HEK293 (cell line): ENCODE measurements around the gene MAU2.

Experiments
- CTCF ChIA-PET: fragments of 350-600 bp; formaldehyde crosslinking; extraction: SDS; loops from one replicate; lab custom pipeline; 2021; ENCODE audit warnings: antibody characterized with exemption; lab: Yijun Ruan, JAX
- POLR2A ChIA-PET: fragments of 300-600 bp; formaldehyde crosslinking; extraction: SDS; loops from one replicate; lab custom pipeline; 2020; ENCODE audit warnings: antibody characterized with exemption, inconsistent platforms; lab: Yijun Ruan, JAX
- H3K27ac ChIP-seq: fragments of 200-500 bp; sonication (Bioruptor generic); 2 replicates; pipeline ENCODE4 v1.5.1; 2014; ENCODE audit warnings: low read depth, low read length, control low read depth, inconsistent platforms; ENCODE audit errors: extremely low read depth
- H3K36me3 ChIP-seq, 2 experiments: fragments of 200-500 bp in 1 of 2; sonication (Bioruptor generic) in 1 of 2; 1 replicate in 1 of 2; 2 replicates in 1 of 2; pipeline ENCODE4 v1.5.1; 2014 to 2017; ENCODE audit warnings: inconsistent platforms in 2 of 2, low read length in 2 of 2; ENCODE audit not compliant: control insufficient read depth in 2 of 2, insufficient read depth in 1 of 2
- H3K4me1 ChIP-seq: fragments of 200-500 bp; sonication (Bioruptor generic); 2 replicates; pipeline ENCODE4 v1.5.1; 2014; ENCODE audit warnings: mild to moderate bottlenecking, low read length, inconsistent platforms; ENCODE audit not compliant: control insufficient read depth, insufficient read depth
- H3K4me3 ChIP-seq: 2 replicates; pipeline ENCODE4 v1.5.1; 2011; ENCODE audit warnings: low read depth, mild to moderate bottlenecking, control low read depth, low read length, moderate library complexity
- H3K9me3 ChIP-seq: fragments of 200-500 bp; sonication (Bioruptor generic); 2 replicates; pipeline ENCODE4 v1.5.1; 2014; ENCODE audit warnings: low read depth, low read length, inconsistent platforms; ENCODE audit not compliant: control insufficient read depth, insufficient read depth
- BCL11A ChIP-seq: fragments of 450-650 bp; formaldehyde crosslinking; IDR thresholded peaks from 2 replicates; pipeline ENCODE4 v1.5.1; 2016; ENCODE audit warnings: low read depth, missing biosample characterization, missing genetic modification characterization
- GLI2 ChIP-seq: fragments of 450-650 bp; formaldehyde crosslinking; IDR thresholded peaks from 2 replicates; pipeline ENCODE4; 2017; ENCODE audit warnings: missing biosample characterization, missing genetic modification characterization, low read depth, borderline replicate concordance
- HOXD13 ChIP-seq: sonication (generic); formaldehyde crosslinking; IDR thresholded peaks from 2 replicates; pipeline ENCODE4 v1.8.0; 2022; ENCODE audit warnings: missing genetic modification reagents, borderline replicate concordance
- KLF10 ChIP-seq: fragments of 450-650 bp; IDR thresholded peaks from 2 replicates; pipeline ENCODE4 v1.5.1; 2018; ENCODE audit warnings: missing biosample characterization, mild to moderate bottlenecking, missing genetic modification characterization
- OVOL3 ChIP-seq: fragments of 450-650 bp; formaldehyde crosslinking; IDR thresholded peaks from 2 replicates; pipeline ENCODE4 v1.5.1; 2016; ENCODE audit warnings: missing biosample characterization, missing genetic modification characterization
- ZNF2 ChIP-seq: fragments of 450-650 bp; formaldehyde crosslinking; IDR thresholded peaks from 2 replicates; pipeline ENCODE4 v1.5.1; 2016; ENCODE audit warnings: missing biosample characterization, missing genetic modification characterization
- ZNF416 ChIP-seq: fragments of 450-650 bp; formaldehyde crosslinking; IDR thresholded peaks from 2 replicates; pipeline ENCODE4 v1.5.1; 2016; ENCODE audit warnings: missing biosample characterization, missing genetic modification characterization
- ZNF558 ChIP-seq: fragments of 450-650 bp; formaldehyde crosslinking; IDR thresholded peaks from 2 replicates; pipeline ENCODE4 v1.5.1; 2016; ENCODE audit warnings: missing biosample characterization, missing genetic modification characterization
- ZNF561 ChIP-seq: fragments of 450-650 bp; IDR thresholded peaks from 2 replicates; pipeline ENCODE4 v1.5.1; 2018; ENCODE audit warnings: missing biosample characterization, missing genetic modification characterization, borderline replicate concordance
- ZNF596 ChIP-seq: fragments of 450-650 bp; IDR thresholded peaks from 2 replicates; pipeline ENCODE4 v1.5.0; 2018; ENCODE audit warnings: missing biosample characterization, mild to moderate bottlenecking, missing genetic modification characterization, moderate library complexity
- ZNF658 ChIP-seq: fragments of 450-650 bp; formaldehyde crosslinking; IDR thresholded peaks from 2 replicates; pipeline ENCODE4; 2016; ENCODE audit warnings: missing biosample characterization, missing genetic modification characterization
- ZNF76 ChIP-seq: fragments of 450-650 bp; formaldehyde crosslinking; IDR thresholded peaks from 2 replicates; pipeline ENCODE4; 2016; ENCODE audit warnings: low read depth, missing biosample characterization, missing genetic modification characterization, borderline replicate concordance
- ZNF785 ChIP-seq: fragments of 450-650 bp; formaldehyde crosslinking; IDR thresholded peaks from 2 replicates; pipeline ENCODE4 v1.5.1; 2016; ENCODE audit warnings: missing biosample characterization, missing genetic modification characterization
- ZSCAN16 ChIP-seq: fragments of 450-650 bp; formaldehyde crosslinking; IDR thresholded peaks from 2 replicates; pipeline ENCODE4 v1.5.1; 2016; ENCODE audit warnings: missing biosample characterization, missing genetic modification characterization
- ZSCAN30 ChIP-seq: fragments of 450-650 bp; IDR thresholded peaks from 2 replicates; pipeline ENCODE4 v1.5.1; 2018; ENCODE audit warnings: missing biosample characterization, mild to moderate bottlenecking, missing genetic modification characterization, moderate library complexity
- TF ChIP-seq, protein P1 (sequence below): fragments of 450-650 bp; formaldehyde crosslinking; IDR thresholded peaks from 2 replicates; pipeline ENCODE4 v1.5.1; 2017; ENCODE audit warnings: missing biosample characterization, missing genetic modification characterization
- TF ChIP-seq, protein P2 (sequence below): fragments of 450-650 bp; formaldehyde crosslinking; IDR thresholded peaks from 2 replicates; pipeline ENCODE4 v1.5.1; 2016; ENCODE audit warnings: missing biosample characterization, missing genetic modification characterization
- TF ChIP-seq, protein P3 (sequence below): fragments of 450-650 bp; formaldehyde crosslinking; IDR thresholded peaks from 2 replicates; pipeline ENCODE4 v1.5.1; 2016; ENCODE audit warnings: missing biosample characterization, missing genetic modification characterization
- TF ChIP-seq, protein P4 (sequence below): fragments of 450-650 bp; formaldehyde crosslinking; IDR thresholded peaks from 2 replicates; pipeline ENCODE4 v1.5.1; 2016; ENCODE audit warnings: missing biosample characterization, missing genetic modification characterization

Gene MAU2

DNA sequence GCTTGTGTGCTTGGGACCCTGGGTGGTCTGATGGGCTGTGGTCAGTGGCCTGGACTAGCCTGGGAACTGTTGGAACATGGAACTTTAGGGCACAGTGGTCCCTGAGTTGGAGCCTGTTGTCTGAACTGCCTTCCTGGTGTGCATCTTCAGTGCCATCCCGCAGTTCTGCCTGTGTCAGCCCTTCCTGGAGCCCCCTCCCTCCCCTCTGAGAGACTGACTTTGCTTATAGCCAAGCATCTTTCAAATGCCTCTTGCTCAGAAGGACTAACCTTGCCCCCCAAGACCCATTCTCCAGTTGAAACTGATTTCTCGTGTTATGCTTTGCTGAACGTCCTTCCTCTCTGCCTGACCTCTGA is 14.3 kb downstream of the MAU2 start:
- no peak for TF ChIP-seq KLF10 (tag by site-specific recombination)
- no peak for TF ChIP-seq ZNF2 (tag by site-specific recombination)
- TF ChIP-seq, protein P1, sequence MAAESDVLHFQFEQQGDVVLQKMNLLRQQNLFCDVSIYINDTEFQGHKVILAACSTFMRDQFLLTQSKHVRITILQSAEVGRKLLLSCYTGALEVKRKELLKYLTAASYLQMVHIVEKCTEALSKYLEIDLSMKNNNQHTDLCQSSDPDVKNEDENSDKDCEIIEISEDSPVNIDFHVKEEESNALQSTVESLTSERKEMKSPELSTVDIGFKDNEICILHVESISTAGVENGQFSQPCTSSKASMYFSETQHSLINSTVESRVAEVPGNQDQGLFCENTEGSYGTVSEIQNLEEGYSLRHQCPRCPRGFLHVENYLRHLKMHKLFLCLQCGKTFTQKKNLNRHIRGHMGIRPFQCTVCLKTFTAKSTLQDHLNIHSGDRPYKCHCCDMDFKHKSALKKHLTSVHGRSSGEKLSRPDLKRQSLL (tag by site-specific recombination) = no peak
- no peak for TF ChIP-seq GLI2 (tag by site-specific recombination)
- TF ChIP-seq, protein P2, sequence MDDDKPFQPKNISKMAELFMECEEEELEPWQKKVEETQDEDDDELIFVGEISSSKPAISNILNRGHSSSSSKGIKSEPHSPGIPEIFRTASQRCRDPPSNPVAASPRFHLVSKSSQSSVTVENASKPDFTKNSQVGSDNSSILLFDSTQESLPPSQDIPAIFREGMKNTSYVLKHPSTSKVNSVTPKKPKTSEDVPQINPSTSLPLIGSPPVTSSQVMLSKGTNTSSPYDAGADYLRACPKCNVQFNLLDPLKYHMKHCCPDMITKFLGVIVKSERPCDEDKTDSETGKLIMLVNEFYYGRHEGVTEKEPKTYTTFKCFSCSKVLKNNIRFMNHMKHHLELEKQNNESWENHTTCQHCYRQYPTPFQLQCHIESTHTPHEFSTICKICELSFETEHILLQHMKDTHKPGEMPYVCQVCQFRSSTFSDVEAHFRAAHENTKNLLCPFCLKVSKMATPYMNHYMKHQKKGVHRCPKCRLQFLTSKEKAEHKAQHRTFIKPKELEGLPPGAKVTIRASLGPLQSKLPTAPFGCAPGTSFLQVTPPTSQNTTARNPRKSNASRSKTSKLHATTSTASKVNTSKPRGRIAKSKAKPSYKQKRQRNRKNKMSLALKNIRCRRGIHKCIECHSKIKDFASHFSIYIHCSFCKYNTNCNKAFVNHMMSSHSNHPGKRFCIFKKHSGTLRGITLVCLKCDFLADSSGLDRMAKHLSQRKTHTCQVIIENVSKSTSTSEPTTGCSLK = no peak
- TF ChIP-seq ZNF76 (tag by site-specific recombination) = no peak
- no peak for TF ChIP-seq BCL11A (tag by site-specific recombination)
- no peak for TF ChIP-seq ZNF416 (tag by site-specific recombination)
- no peak for TF ChIP-seq ZSCAN30 (tag by site-specific recombination)
- TF ChIP-seq ZNF596 (tag by site-specific recombination) = no peak
- no peak for TF ChIP-seq ZSCAN16 (tag by site-specific recombination)
- TF ChIP-seq, protein P3, sequence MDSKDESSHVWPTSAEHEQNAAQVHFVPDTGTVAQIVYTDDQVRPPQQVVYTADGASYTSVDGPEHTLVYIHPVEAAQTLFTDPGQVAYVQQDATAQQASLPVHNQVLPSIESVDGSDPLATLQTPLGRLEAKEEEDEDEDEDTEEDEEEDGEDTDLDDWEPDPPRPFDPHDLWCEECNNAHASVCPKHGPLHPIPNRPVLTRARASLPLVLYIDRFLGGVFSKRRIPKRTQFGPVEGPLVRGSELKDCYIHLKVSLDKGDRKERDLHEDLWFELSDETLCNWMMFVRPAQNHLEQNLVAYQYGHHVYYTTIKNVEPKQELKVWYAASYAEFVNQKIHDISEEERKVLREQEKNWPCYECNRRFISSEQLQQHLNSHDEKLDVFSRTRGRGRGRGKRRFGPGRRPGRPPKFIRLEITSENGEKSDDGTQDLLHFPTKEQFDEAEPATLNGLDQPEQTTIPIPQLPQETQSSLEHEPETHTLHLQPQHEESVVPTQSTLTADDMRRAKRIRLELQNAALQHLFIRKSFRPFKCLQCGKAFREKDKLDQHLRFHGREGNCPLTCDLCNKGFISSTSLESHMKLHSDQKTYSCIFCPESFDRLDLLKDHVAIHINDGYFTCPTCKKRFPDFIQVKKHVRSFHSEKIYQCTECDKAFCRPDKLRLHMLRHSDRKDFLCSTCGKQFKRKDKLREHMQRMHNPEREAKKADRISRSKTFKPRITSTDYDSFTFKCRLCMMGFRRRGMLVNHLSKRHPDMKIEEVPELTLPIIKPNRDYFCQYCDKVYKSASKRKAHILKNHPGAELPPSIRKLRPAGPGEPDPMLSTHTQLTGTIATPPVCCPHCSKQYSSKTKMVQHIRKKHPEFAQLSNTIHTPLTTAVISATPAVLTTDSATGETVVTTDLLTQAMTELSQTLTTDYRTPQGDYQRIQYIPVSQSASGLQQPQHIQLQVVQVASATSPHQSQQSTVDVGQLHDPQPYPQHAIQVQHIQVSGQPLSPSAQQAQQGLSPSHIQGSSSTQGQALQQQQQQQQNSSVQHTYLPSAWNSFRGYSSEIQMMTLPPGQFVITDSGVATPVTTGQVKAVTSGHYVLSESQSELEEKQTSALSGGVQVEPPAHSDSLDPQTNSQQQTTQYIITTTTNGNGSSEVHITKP = no peak
- TF ChIP-seq, protein P4, sequence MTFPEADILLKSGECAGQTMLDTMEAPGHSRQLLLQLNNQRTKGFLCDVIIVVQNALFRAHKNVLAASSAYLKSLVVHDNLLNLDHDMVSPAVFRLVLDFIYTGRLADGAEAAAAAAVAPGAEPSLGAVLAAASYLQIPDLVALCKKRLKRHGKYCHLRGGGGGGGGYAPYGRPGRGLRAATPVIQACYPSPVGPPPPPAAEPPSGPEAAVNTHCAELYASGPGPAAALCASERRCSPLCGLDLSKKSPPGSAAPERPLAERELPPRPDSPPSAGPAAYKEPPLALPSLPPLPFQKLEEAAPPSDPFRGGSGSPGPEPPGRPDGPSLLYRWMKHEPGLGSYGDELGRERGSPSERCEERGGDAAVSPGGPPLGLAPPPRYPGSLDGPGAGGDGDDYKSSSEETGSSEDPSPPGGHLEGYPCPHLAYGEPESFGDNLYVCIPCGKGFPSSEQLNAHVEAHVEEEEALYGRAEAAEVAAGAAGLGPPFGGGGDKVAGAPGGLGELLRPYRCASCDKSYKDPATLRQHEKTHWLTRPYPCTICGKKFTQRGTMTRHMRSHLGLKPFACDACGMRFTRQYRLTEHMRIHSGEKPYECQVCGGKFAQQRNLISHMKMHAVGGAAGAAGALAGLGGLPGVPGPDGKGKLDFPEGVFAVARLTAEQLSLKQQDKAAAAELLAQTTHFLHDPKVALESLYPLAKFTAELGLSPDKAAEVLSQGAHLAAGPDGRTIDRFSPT (tag by site-specific recombination) = no peak
- Histone ChIP-seq H3K4me1 (no peaks in the 10 kb centered on the region), H3K9me3 (no peaks in the 10 kb centered on the region), H3K36me3 (peaks cover 18 to 82% of the 10 kb centered on the region in 2 experiments), H3K4me3 (no peak overlapping the region), H3K27ac (no peak overlapping the region; the same call in 1 of the 2 replicates)
- CTCF ChIA-PET = interaction anchor here (0.7 kb wide), 1 partner anchor 72 kb away, joined by 3 read pairs; no protein-coding TSS in a partner anchor
- POLR2A ChIA-PET = no interaction called here

DNA sequence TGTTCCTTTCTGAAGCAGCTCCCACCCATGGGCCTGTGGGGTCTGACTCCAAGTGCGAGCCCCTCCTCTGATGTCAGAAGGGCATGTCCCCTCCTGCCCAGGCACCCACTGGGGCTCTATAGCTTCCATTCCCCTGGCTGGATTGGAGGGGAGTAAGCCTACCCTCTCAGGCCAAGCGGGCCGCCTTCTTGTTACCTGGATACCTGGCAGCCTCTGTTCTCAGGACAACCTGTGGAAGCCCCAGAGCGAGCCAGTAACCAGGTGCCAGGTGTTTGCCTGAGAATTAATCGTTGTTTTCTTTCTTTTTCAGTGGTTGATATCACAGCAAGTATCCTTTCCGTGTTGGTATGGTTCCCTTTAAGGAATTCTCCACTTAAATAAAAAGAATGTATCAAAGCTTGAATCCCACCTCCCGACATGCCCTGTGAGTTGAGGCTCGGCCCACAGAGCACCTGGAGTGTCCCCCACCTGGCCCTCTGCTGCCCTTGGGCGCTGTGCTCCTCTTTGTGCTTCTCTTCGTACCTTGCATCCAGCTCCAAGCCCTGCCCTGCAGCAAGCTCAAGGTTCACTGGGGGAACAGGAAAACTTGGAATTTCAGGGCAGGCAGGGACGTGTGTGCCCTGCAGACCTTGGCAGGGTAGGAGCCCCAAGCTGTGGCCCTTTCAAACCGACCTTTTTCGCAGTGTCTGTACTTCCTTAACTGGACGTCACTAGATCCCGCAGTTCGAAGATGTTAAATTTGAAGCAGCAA is 15.0 kb downstream of the MAU2 start:
- Histone ChIP-seq H3K36me3 (peaks cover 12 to 83% of the 10 kb centered on the region in 2 experiments), H3K27ac (no peak overlapping the region; the same call in 1 of the 2 replicates), H3K9me3 (no peaks in the 10 kb centered on the region), H3K4me3 (no peak overlapping the region), H3K4me1 (no peaks in the 10 kb centered on the region)
- POLR2A ChIA-PET = no interaction called here
- CTCF ChIA-PET = no interaction called here
- TF ChIP-seq ZNF785 = no peak
- TF ChIP-seq ZNF596 (tag by site-specific recombination) = no peak
- TF ChIP-seq, protein P3 = no peak
- no peak for TF ChIP-seq ZNF558 (tag by site-specific recombination)
- TF ChIP-seq ZNF658 (tag by site-specific recombination) = no peak
- TF ChIP-seq HOXD13 = no peak
- no peak for TF ChIP-seq OVOL3
- TF ChIP-seq ZNF561 = no peak
